Right lobe of liver (tissue), 6 donors: ENCODE results near the gene GDNF. TPM values are rescaled to one million over a fixed set of nuclear protein-coding genes. Genes with fewer than 3 reads are reported as not detected.

ENCODE experiments used
- ATAC-seq, 4 donors: fragments of 200-7000 bp; cut with Tn5 transposase; one replicate each; pipeline ENCODE4 v1.9.1; 2020; ENCODE audit warnings: mild to moderate bottlenecking in 4 of 4, moderate library complexity in 4 of 4
- DNase-seq, 3 donors: peaks; one replicate each; pipeline ENCODE4 v3.0.0-alpha.2; 2020
- H3K27ac ChIP-seq, 3 donors: fragments of 200-600 bp; one replicate each; pipeline ENCODE4 v1.8.0; 2022
- H3K27me3 ChIP-seq, 2 donors: fragments of 200-600 bp; one replicate each; pipeline ENCODE4 v1.8.0; 2022
- H3K36me3 ChIP-seq, 4 donors: fragments of 200-600 bp; sonication (generic) in 1 of 4; one replicate each; pipeline versions ENCODE4 v1.5.1 to v1.8.0; 2017 to 2022; ENCODE audit warnings: control low read depth in 1 of 4
- H3K4me1 ChIP-seq, 4 donors: fragments of 200-600 bp; sonication (generic) in 1 of 4; one replicate each; pipeline versions ENCODE4 v1.5.1 to v1.8.0; 2017 to 2022; ENCODE audit warnings: control low read depth in 1 of 4
- H3K4me3 ChIP-seq, 3 donors: fragments of 200-600 bp; one replicate each; pipeline ENCODE4 v1.8.0; 2022
- H3K9me3 ChIP-seq, 4 donors: fragments of 200-600 bp; sonication (generic) in 1 of 4; one replicate each; pipeline versions ENCODE4 v1.5.1 to v1.8.0; 2017 to 2022; ENCODE audit warnings: control low read depth in 1 of 4
- POLR2A ChIP-seq: fragments of 450-650 bp; IDR thresholded peaks from one replicate; pipeline ENCODE4 v1.6.1; 2017; ENCODE audit warnings: antibody characterized with exemption, mild to moderate bottlenecking
- WGBS: methylation state at CpG from one replicate; pipeline ENCODE4 v1.1.6; 2018; ENCODE audit warnings: low coverage, low lambda C conversion rate; ENCODE audit not compliant: insufficient coverage; ENCODE audit errors: missing lambda C conversion rate; 5-methylcytosine and 5-hydroxymethylcytosine counted together
- intact Hi-C, 2 donors: fragments of 100-400 bp; cut with DNase I; formaldehyde crosslinking; loops; one replicate each; pipeline versions ENCODE4 v1.11.2 to v1.14.1; 2022
- total RNA-seq, 6 experiments: library from RNA; depleted of rRNA in 2 of 6; stranded (reverse); fragments of >200 nt in 2 of 6; fragmentation: NEBNext Ultra II Directional in 3 of 6; extraction: Animal tissue kit (Norgen Biotek cat#: 25700) in 3 of 6; gene quantifications; one replicate each; pipeline versions ENCODE4 v1.1.0 to v1.2.4, GENCODE V29; 2016 to 2023
- TF ChIP-seq, protein P1 (sequence below), 4 donors: fragments of 200-600 bp in 3 of 4; fragments of 450-650 bp in 1 of 4; IDR thresholded peaks; one replicate each; pipeline versions ENCODE4 v1.5.1 to v1.8.0; 2016 to 2022; ENCODE audit warnings: antibody characterized with exemption in 4 of 4, mild to moderate bottlenecking in 2 of 4
- donor health status: DM: no; HTN: yes; CAD: no.
- donor health status: DM: no; HTN: no; CAD: no.
- donor health status: DM: no; HTN: no; CAD: no.
- donor health status: DM: no; HTN: yes; CAD: no.
- donor health status: DM: no; HTN: yes; CAD: no.

GDNF gene
- total RNA-seq, 6 experiments from 2014 or later: 0.15 to 0.47 (median 0.26) TPM

GRCh38 chr5:37767961-37768360 lies 71.9 kb downstream of the GDNF start:
- no peak overlapping the region for H3K4me3 ChIP-seq
- 84% methylated on average over 4 of the region's 4 CpGs for WGBS

GRCh38 chr5:37767251-37767650 lies 72.6 kb downstream of the GDNF start:
- no peak for DNase-seq
- intact Hi-C loops: no loop called here
- no peaks in the 10 kb centered on the region for H3K36me3 ChIP-seq
- H3K4me3 ChIP-seq: no peak overlapping the region
- peaks cover 0 to 35% (median 17%) of the 10 kb centered on the region in 4 donors for H3K4me1 ChIP-seq
- no peaks in the 10 kb centered on the region for H3K9me3 ChIP-seq
- no peak for TF ChIP-seq POLR2A
- TF ChIP-seq, protein P1, sequence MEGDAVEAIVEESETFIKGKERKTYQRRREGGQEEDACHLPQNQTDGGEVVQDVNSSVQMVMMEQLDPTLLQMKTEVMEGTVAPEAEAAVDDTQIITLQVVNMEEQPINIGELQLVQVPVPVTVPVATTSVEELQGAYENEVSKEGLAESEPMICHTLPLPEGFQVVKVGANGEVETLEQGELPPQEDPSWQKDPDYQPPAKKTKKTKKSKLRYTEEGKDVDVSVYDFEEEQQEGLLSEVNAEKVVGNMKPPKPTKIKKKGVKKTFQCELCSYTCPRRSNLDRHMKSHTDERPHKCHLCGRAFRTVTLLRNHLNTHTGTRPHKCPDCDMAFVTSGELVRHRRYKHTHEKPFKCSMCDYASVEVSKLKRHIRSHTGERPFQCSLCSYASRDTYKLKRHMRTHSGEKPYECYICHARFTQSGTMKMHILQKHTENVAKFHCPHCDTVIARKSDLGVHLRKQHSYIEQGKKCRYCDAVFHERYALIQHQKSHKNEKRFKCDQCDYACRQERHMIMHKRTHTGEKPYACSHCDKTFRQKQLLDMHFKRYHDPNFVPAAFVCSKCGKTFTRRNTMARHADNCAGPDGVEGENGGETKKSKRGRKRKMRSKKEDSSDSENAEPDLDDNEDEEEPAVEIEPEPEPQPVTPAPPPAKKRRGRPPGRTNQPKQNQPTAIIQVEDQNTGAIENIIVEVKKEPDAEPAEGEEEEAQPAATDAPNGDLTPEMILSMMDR (IDR thresholded peaks at IDR 0.05): no peak
- ATAC-seq: no peak
- WGBS: 83% methylated on average over 3 of the region's 3 CpGs
- no peaks in the 10 kb centered on the region for H3K27me3 ChIP-seq
- H3K27ac ChIP-seq: no peak overlapping the region

More at GRCh38 chr5:37767961-37768360, 71.9 kb downstream of the GDNF start:
- intact Hi-C loops: no loop called here
- H3K27me3 ChIP-seq: no peaks in the 10 kb centered on the region
- H3K9me3 ChIP-seq: no peaks in the 10 kb centered on the region
- DNase-seq (no peak), ATAC-seq (no peak)
- no peak overlapping the region for H3K27ac ChIP-seq
- TF ChIP-seq, protein P1 (IDR thresholded peaks at IDR 0.05): no peak
- TF ChIP-seq POLR2A: no peak
- H3K36me3 ChIP-seq: no peaks in the 10 kb centered on the region
- peaks cover 0 to 35% (median 17%) of the 10 kb centered on the region in 4 donors for H3K4me1 ChIP-seq
